ENCODE measurements around the gene ITSN2. TPM values are rescaled to one million over a fixed set of nuclear protein-coding genes. Genes with fewer than 3 reads are reported as not detected.

The ITSN2 gene
- total RNA-seq, 1 experiment from 2014 or later = 26.5 TPM

DNA sequence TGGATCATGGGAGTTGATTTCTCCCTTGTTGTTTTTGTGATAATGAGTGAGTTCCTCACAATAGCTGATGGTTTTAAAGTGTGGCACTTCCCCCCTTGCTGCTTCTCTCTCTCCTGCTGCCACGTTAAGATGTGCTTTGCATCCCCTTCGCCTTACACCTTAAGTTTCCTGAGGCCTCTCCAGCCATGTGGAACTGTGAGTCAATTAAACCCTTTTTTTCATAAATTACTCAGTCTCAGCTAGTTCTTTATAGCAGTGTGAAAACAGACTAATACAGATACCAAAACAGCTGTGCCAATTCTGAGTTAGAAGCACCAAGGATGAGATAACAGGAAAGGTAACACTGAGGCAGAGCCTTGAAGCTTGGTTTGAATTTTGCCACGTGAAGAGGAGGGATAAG, 44.7 kb downstream of the ITSN2 start:
- no peak for DNase-seq (ENCODE audit: low read depth, low spot score)
- Histone ChIP-seq H3K9me2 (ENCODE audit: insufficient read depth) (no peaks in the 10 kb centered on the region), H3K36me3 (ENCODE audit: control insufficient read depth in 1 of 2, insufficient read depth in 2 of 2, low read length in 2 of 2) (no peaks in the 10 kb centered on the region), H3K79me2 (ENCODE audit: insufficient read depth, low read length) (no peaks in the 10 kb centered on the region), H3K9me3 (ENCODE audit: control insufficient read depth in 1 of 2, insufficient read depth in 1 of 2, low read depth in 1 of 2, low read length in 2 of 2) (no peaks in the 10 kb centered on the region), H3K4me3 (replicated peaks in 1 of 2; ENCODE audit: low read depth in 1 of 2, low read length in 2 of 2) (no peak overlapping the region), H3K9ac (ENCODE audit: low read length) (no peak overlapping the region), H2AFZ (ENCODE audit: low read depth, low read length, poor library complexity, severe bottlenecking) (no peak overlapping the region), H3K4me1 (ENCODE audit: control insufficient read depth in 1 of 2, insufficient read depth in 2 of 2, low read length in 2 of 2) (no peaks in the 10 kb centered on the region; a peak in 1 of 4 replicates), H3K27me3 (ENCODE audit: insufficient read depth, low read length) (no peaks in the 10 kb centered on the region), H4K20me1 (ENCODE audit: insufficient read depth) (no peaks in the 10 kb centered on the region), H3K27ac (ENCODE audit: low read depth, low read length) (no peak overlapping the region), H3K4me2 (ENCODE audit: low read length) (no peak overlapping the region)
- no TSS peak for BruUV-seq (replicated peaks)
- ChIA-PET RAD21 (ENCODE audit: low non-redundant PET in 1 of 2, low total read pairs in 2 of 2, uncharacterized antibody in 2 of 2, unreplicated experiment in 2 of 2) (no interaction called here), CTCF (no interaction called here), POLR2A (no interaction called here)
- intact Hi-C loops (cut with micrococcal nuclease) = no loop called here
- TF ChIP-seq FOSL1 (IDR thresholded peaks at IDR 0.05; ENCODE audit: low read depth) = no peak
- no peak for TF ChIP-seq ZFX (IDR thresholded peaks at IDR 0.05)
- no peak for TF ChIP-seq SRF (IDR thresholded peaks at IDR 0.05; ENCODE audit: low read depth)
- no peak for TF ChIP-seq POLR2AphosphoS5 (IDR thresholded peaks at IDR 0.05; ENCODE audit: low read depth, low read length)
- no peak for TF ChIP-seq EZH2 (IDR thresholded peaks at IDR 0.05)
- no peak for TF ChIP-seq CEBPB (IDR thresholded peaks at IDR 0.05; ENCODE audit: low read depth)
- TF ChIP-seq, protein P1, sequence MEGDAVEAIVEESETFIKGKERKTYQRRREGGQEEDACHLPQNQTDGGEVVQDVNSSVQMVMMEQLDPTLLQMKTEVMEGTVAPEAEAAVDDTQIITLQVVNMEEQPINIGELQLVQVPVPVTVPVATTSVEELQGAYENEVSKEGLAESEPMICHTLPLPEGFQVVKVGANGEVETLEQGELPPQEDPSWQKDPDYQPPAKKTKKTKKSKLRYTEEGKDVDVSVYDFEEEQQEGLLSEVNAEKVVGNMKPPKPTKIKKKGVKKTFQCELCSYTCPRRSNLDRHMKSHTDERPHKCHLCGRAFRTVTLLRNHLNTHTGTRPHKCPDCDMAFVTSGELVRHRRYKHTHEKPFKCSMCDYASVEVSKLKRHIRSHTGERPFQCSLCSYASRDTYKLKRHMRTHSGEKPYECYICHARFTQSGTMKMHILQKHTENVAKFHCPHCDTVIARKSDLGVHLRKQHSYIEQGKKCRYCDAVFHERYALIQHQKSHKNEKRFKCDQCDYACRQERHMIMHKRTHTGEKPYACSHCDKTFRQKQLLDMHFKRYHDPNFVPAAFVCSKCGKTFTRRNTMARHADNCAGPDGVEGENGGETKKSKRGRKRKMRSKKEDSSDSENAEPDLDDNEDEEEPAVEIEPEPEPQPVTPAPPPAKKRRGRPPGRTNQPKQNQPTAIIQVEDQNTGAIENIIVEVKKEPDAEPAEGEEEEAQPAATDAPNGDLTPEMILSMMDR (IDR thresholded peaks at IDR 0.05 in 2 of 3, conservative IDR thresholded peaks at IDR 0.05 in 1 of 3; ENCODE audit: borderline replicate concordance in 1 of 3, insufficient read depth in 1 of 3, low read depth in 2 of 3, low read length in 2 of 3) = no peak
- no peak for TF ChIP-seq CBX3 (IDR thresholded peaks at IDR 0.05; ENCODE audit: low read depth)
- no peak for TF ChIP-seq JUND (IDR thresholded peaks at IDR 0.05)
- TF ChIP-seq ZNF274 (IDR thresholded peaks at IDR 0.05; ENCODE audit: low read depth, low read length) = no peak
- no peak for TF ChIP-seq EZH2phosphoT487 (IDR thresholded peaks at IDR 0.05; ENCODE audit: borderline replicate concordance)
- no peak for ATAC-seq

Data from HCT116 (cell line).